SK-N-MC (cell line): ENCODE data around the gene PPP1R12B.

Experiments
- EZH2 ChIP-seq: fragments of 200-600 bp; sonication (generic); IDR thresholded peaks from one replicate; pipeline ENCODE4 v1.6.1; 2017; ENCODE audit warnings: antibody characterized with exemption
- POLR2AphosphoS5 ChIP-seq: IDR thresholded peaks from 2 replicates; pipeline ENCODE4 v1.6.1; 2012; ENCODE audit warnings: mild to moderate bottlenecking, low read depth, low read length, borderline replicate concordance

- TF ChIP-seq POLR2AphosphoS5 (no peak), EZH2 (no peak)
These were observed 29.0 kb upstream of the PPP1R12B start for GRCh38 chr1:202319381-202320080.
